Activated T-helper 2 cell treated with anti-CD3 and anti-CD28 coated beads, Interferon-gamma antibody, Interleukin-2, Interleukin-4, amounts not matched to agents 10 μg/mL and 5 μg/mL and 100 μg/mL, durations not matched to agents 14 hours and 24 hours and 36 hours (primary cell): Measurements from ENCODE around the gene ST8SIA6. TPM values are rescaled to one million over a fixed set of nuclear protein-coding genes. Genes with fewer than 3 reads are reported as not detected.
A peak's percentile ranks its signal among the peaks of the same experiment; 100 is the strongest.
"Not testable (repeated sequence)": the region's sequence is repeated elsewhere in the genome, so short reads cannot be mapped to it uniquely, and the experiment has no call there.

Source experiments
- DNase-seq: peaks from one replicate; pipeline ENCODE4 v3.0.0; 2021; ENCODE audit warnings: low spot score
- H3K27ac Mint-ChIP-seq: one replicate; pipeline ENCODE4 v1.8.0; 2021; ENCODE audit warnings: mixed read lengths
- H3K27me3 Mint-ChIP-seq: one replicate; pipeline ENCODE4 v1.8.0; 2021; ENCODE audit warnings: low read depth, mixed read lengths
- H3K36me3 Mint-ChIP-seq: one replicate; pipeline ENCODE4 v1.8.0; 2021; ENCODE audit warnings: low read depth, mixed read lengths
- H3K4me1 Mint-ChIP-seq: one replicate; pipeline ENCODE4 v1.8.0; 2021; ENCODE audit warnings: low read depth, mixed read lengths
- H3K4me3 Mint-ChIP-seq: one replicate; pipeline ENCODE4 v1.8.0; 2021; ENCODE audit warnings: low read depth, mild to moderate bottlenecking, moderate library complexity, mixed read lengths
- H3K9me3 Mint-ChIP-seq: one replicate; pipeline ENCODE4 v1.8.0; 2021; ENCODE audit warnings: mixed read lengths
- intact Hi-C: fragments of 100-400 bp; cut with micrococcal nuclease; formaldehyde crosslinking; loops from one replicate; pipeline ENCODE4 v1.15.1; 2023
- total RNA-seq: library from RNA; stranded (reverse); gene quantifications from 2 replicates; pipeline ENCODE4 v1.2.3, GENCODE V29; 2022

Gene ST8SIA6
- total RNA-seq, 1 donor from 2014 or later: not detected

DNA sequence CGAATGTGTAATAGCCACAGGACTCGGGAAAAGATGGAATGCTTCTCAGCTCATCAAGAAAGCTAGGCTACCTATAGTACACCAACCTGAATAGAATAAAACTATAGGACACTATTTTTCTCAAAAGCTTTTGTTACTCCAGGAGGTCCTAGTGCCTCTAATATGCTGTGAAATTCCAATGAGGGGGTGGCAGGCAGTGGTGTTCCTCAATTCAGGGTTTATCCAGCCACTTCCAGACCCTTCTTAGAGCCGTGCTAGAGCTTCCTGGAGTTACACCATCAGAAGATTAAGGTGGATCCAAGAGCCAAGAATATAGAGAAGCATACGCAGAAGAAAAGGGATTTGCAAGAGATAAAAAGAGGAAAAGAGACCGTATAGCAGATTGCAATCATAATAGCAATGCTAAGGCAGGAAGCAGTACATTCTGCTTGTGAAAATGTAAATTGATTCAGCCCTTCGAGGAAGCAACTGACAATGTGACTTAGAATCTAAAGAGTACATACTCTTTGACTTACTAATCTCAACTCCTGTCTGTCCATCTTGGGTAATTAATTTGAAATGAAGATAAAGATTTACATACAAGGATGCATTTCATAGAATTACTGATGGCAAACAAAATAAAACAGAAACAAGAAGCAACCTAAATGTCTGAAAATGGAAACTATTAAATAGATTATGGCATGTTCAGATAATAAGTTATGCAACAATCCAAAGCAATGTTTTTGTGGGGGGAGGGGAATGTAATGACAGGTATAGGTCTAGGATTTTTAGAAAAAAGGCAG lies 2.1 kb downstream of the ST8SIA6 start:
- intact Hi-C loops: no loop called here
- Mint-ChIP-seq H3K9me3 (peaks cover 21% of the 10 kb centered on the region), H3K36me3 (peaks cover 14% of the 10 kb centered on the region), H3K27me3 (peaks cover 58% of the 10 kb centered on the region), H3K27ac (no peak overlapping the region), H3K4me3 (peak overlapping the region; percentile 26), H3K4me1 (peaks cover 10% of the 10 kb centered on the region)
- DNase-seq: no peak

DNA sequence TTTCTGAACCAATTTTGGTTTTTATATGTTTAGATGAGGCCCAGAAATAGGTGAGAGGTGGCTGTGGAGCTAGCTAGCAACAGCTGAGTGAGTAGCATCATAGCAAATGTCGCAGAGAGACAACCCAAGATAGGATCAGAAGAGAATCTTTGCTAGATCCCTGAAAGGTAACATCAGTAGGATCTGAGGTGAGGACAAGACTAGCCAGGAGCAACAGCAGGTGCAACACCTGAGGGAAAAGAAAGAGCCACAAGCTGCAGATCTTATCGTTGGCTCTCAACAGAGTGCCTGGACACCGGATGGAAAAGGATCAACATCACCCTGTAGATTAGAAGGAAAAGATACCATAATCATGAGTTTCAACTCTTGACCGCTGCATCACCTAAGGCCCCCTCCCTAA lies 4.4 kb downstream of the ST8SIA6 start:
- Mint-ChIP-seq H3K36me3 (peaks cover 15% of the 10 kb centered on the region), H3K27me3 (peaks cover 49% of the 10 kb centered on the region), H3K4me1 (peaks cover 16% of the 10 kb centered on the region), H3K9me3 (peaks cover 22% of the 10 kb centered on the region), H3K4me3 (no peak overlapping the region), H3K27ac (no peak overlapping the region)
- intact Hi-C loops: no loop called here
- no peak for DNase-seq

DNA sequence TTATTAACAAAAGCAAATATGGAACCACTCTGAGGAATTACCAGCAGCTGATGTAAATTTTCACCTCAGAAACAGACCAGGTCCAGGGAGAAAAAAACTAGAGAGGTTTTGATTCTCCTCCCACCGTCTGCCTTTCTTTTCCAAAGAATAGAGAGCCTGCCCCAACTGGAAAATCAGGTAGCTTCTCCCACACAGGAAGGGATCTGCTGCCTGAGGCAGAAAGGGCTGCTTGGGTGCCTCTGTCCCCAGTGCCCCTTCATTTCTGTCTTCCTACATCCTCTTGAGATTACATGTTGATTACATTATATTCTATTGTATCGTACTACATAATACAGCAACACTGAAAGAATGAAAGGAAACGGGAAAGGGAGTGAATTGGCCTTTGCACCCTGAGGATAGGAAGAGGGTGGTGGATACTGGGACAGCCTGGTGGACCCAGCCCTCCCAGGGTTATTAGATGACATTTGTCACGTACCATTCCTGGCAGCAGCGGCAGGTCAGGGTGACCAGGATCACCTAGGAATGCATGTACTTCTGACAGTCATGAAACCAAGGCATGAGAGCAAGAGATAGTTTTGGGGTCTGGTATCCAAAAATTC lies 8.9 kb downstream of the ST8SIA6 start:
- H3K27ac Mint-ChIP-seq: no peak overlapping the region
- peaks cover 22% of the 10 kb centered on the region for H3K4me1 Mint-ChIP-seq
- peaks cover 22% of the 10 kb centered on the region for H3K9me3 Mint-ChIP-seq
- H3K27me3 Mint-ChIP-seq: peaks cover 21% of the 10 kb centered on the region
- intact Hi-C loops: loop anchor here (2.0 kb wide), 1 partner anchor 17 kb away; no protein-coding TSS in a partner anchor
- no peak overlapping the region for H3K4me3 Mint-ChIP-seq
- DNase-seq: no peak
- H3K36me3 Mint-ChIP-seq: peaks cover 15% of the 10 kb centered on the region

DNA sequence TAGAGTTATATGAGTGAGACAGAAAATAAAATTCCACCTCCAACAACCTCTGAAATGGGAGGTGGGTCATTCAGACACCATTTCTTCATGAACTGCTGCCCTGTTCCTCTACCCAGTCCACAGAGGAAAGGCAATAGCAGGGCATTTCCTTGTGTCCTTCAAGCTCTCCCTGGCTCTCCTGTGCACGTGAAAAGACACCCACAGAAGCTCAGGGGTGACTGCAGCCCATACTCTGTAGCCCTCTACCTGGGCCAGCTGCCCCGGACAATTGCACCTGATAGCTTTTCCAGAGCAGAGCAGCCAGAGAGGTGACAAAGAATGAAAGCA lies 10.0 kb downstream of the ST8SIA6 start:
- Mint-ChIP-seq H3K4me3 (no peak overlapping the region), H3K9me3 (peaks cover 15% of the 10 kb centered on the region), H3K4me1 (peaks cover 22% of the 10 kb centered on the region), H3K27ac (no peak overlapping the region), H3K36me3 (peaks cover 7% of the 10 kb centered on the region), H3K27me3 (peaks cover 12% of the 10 kb centered on the region)
- intact Hi-C loops: loop anchor here (2.0 to 5.0 kb wide), 2 partner anchors 16 to 417 kb away; no protein-coding TSS in a partner anchor
- no peak for DNase-seq

DNA sequence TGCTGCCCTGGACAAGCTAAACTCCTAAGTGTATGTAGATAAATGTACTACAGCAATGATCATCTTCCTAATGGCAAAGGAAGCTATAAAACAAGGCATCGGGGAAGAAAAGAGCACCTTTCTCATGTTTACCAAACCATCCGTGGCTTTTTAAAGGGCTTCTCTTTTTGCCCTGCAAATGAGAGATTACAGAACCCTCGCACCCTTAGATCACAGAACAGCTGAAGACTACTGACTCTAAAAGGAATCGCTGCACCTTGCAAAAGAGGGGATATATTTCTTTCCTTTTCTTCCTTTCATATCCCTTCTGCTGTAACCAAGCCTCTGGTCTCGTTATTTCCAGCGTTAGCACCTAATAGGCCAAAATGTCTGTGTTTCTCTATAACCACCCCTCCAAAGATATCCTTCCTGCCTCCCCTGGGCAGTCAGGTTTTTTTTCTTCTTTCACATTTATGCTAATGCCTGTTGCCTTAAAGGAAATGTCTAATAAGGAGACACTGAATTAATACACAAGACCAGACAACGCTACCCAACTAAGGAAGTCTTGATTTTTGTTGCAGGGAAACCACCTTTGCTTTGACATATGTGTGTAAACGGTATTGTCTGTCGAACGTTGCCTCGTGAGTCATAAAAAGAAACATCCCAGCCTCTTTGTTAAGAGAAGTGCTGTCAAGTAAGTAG lies 10.5 kb downstream of the ST8SIA6 start:
- peaks cover 24% of the 10 kb centered on the region for H3K4me1 Mint-ChIP-seq
- H3K36me3 Mint-ChIP-seq: peaks cover 6% of the 10 kb centered on the region
- no peak overlapping the region for H3K27ac Mint-ChIP-seq
- intact Hi-C loops: loop anchor here (2.0 to 5.0 kb wide), 2 partner anchors 15 to 417 kb away; no protein-coding TSS in a partner anchor
- H3K9me3 Mint-ChIP-seq: peaks cover 11% of the 10 kb centered on the region
- H3K27me3 Mint-ChIP-seq: peaks cover 13% of the 10 kb centered on the region
- no peak for DNase-seq
- peak overlapping the region; percentile 13 for H3K4me3 Mint-ChIP-seq

DNA sequence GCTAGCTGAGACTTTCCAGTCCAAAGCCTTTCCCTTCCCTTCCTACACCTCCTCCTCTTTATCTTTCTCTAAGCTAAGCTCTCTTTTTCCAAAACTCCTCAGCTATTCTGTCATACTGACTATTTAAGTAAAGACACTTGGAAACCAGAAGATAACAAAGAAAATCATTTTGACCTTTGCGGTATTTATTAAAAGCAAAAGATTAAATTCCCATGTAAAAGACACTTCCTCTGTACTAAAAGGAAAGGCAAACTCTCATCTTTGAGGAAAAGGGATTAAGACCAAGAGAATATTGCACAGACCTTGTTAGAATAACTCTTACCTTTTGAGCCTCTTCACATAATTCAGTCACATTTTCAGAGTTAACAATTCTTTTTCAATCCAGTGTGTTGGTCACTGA lies 15.8 kb downstream of the ST8SIA6 start:
- intact Hi-C loops: no loop called here
- H3K27ac Mint-ChIP-seq: no peak overlapping the region
- peaks cover 5% of the 10 kb centered on the region for H3K4me1 Mint-ChIP-seq
- H3K4me3 Mint-ChIP-seq: no peak overlapping the region
- no peak for DNase-seq
- H3K36me3 Mint-ChIP-seq: no peaks in the 10 kb centered on the region
- peaks cover 5% of the 10 kb centered on the region for H3K9me3 Mint-ChIP-seq
- H3K27me3 Mint-ChIP-seq: peaks cover 24% of the 10 kb centered on the region

DNA sequence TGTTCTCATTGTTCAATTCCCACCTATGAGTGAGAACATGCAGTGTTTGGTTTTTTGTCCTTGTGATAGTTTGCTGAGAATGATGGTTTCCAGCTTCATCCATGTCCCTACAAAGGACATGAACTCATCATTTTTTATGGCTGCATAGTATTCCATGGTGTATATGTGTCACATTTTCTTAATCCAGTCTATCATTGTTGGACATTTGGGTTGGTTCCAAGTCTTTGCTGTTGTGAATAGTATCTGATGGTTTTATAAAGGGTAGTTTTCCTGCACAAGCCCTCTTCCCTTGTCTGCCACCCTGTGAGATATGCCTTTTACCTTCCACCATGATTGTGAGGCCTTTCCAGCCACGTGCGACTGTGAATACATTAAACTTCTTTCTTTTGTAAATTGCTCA lies 17.8 kb downstream of the ST8SIA6 start:
- H3K27ac Mint-ChIP-seq, H3K9me3 Mint-ChIP-seq, DNase-seq, H3K36me3 Mint-ChIP-seq, intact Hi-C loops, H3K4me1 Mint-ChIP-seq, H3K4me3 Mint-ChIP-seq: not testable (repeated sequence)
- H3K27me3 Mint-ChIP-seq: peaks cover 33% of the 10 kb centered on the region

DNA sequence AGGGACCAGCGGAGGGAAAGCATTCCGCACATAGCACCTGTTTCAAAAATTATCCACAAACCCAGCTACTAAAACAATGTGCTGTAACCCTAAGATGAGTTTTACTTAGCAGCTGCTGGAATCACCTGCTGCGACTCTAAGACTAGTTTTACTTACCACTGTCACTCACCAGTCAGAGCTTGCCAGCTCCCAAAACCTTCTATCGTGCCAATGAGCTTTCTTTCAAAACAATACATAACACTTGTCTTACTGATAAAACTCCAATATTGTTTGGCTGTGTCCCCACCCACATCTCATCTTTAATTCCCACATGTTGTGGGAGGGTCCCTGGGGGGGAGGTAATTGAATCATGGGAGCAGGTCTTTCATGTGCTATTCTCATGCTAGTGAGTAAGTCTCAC lies 18.4 kb downstream of the ST8SIA6 start:
- peaks cover 10% of the 10 kb centered on the region for H3K4me1 Mint-ChIP-seq
- no peak for DNase-seq
- H3K4me3 Mint-ChIP-seq: no peak overlapping the region
- intact Hi-C loops: no loop called here
- peaks cover 34% of the 10 kb centered on the region for H3K27me3 Mint-ChIP-seq
- no peaks in the 10 kb centered on the region for H3K36me3 Mint-ChIP-seq
- peaks cover 5% of the 10 kb centered on the region for H3K9me3 Mint-ChIP-seq
- no peak overlapping the region for H3K27ac Mint-ChIP-seq

DNA sequence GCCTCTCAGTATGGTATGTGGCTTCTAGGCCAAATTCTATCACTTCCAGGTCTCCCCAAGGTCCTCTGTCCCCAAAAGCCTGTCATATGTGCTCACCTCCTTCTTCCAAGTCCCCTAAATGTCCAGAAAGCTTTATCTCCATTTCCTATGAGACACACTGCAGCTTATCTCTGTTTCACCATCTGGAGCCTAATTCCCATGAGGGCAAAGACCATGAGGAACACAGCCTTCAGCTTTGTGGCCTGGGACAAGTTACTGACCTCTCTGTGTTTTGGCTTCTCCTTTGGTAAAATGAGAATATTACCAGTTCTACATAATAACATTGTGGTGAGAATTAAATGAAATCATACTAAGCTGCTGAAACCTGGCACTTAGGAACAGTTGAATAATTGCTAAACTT lies 19.2 kb downstream of the ST8SIA6 start:
- Mint-ChIP-seq H3K4me1 (peaks cover 17% of the 10 kb centered on the region), H3K9me3 (peaks cover 5% of the 10 kb centered on the region), H3K36me3 (no peaks in the 10 kb centered on the region), H3K4me3 (no peak overlapping the region), H3K27ac (no peak overlapping the region), H3K27me3 (peaks cover 35% of the 10 kb centered on the region)
- intact Hi-C loops: no loop called here
- no peak for DNase-seq

DNA sequence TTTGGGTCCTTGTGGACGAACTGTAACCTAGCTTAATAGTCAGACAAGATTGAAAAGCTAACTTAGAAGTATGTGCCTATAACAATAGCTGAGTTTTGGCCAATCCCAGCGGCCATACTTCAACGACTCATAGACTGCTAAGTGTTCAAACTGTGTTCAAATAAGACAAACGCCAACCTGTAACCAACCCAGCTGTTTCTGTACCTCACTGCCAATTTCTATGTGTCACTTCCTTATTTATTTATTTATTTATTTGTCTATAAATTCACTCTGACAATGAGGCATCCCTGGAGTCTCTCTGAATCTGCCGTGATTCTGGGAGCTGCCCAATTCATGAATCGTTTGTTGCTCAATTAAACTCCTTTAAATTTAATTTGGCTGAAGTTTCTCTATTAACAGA lies 21.7 kb downstream of the ST8SIA6 start:
- Mint-ChIP-seq H3K4me3 (no peak overlapping the region), H3K27me3 (peaks cover 26% of the 10 kb centered on the region), H3K9me3 (peaks cover 5% of the 10 kb centered on the region), H3K36me3 (no peaks in the 10 kb centered on the region), H3K4me1 (peaks cover 37% of the 10 kb centered on the region), H3K27ac (no peak overlapping the region)
- no peak for DNase-seq
- intact Hi-C loops: no loop called here

DNA sequence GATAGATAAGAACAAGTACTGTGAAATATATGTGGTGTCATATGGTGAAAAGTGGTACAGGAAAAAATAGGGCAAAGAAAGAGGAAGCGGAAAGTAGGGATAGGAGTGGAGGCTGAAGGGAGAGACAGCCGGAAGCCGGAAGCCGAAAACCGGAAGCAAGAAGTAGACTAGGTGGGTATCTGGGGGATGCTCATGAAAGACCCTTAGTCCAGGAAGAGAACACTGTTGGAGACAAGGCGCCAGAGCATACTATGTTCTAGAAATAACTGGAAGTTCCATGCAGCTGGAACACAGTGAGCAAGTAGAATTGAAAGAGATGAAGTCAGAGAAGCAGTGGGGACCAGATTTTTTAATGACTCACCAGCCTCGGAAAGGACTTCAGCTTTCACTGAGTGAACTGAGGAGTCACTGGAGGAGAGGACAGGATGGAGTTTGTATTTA lies 22.5 kb downstream of the ST8SIA6 start:
- H3K36me3 Mint-ChIP-seq: no peaks in the 10 kb centered on the region

DNA sequence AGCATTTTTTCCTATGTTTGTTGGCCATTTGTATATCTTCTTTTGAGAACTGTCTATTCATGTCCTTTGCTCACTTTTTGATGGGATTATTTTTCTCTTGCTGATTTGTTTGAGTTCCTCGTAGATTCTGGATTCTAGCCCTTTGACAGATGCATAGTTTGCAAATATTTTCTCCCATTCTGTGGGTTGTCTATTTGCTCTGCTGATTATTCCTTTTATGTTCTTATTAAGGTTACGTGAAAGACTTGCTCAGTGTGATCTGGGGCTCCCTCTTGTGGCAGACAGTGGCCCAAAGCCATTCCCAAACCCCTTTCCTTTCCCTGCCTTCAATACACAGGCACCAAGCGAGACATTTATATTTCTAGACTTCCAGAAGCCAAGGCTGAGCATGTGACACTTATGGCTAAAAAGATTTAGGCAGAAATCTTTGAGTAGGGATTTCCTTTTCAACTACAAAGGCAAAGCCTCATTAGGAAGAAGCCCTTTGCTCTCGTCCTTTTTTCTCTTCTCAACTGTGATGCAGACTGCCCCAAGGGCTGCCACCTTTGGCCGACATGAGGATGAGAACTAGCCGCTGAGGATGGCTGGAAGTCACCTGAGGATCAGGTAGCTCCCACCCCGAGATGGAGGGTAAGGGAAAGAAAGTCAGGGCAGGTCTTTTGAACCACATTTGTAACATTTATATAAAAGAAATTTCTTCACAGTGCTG lies 23.6 kb downstream of the ST8SIA6 start:
- DNase-seq: peak; percentile 36
- no peak overlapping the region for H3K4me3 Mint-ChIP-seq
- no peaks in the 10 kb centered on the region for H3K36me3 Mint-ChIP-seq
- intact Hi-C loops: loop anchor here (1.0 to 2.0 kb wide), 2 partner anchors 22 to 602 kb away; no protein-coding TSS in a partner anchor
- H3K4me1 Mint-ChIP-seq: peaks cover 56% of the 10 kb centered on the region
- H3K27ac Mint-ChIP-seq: no peak overlapping the region
- H3K9me3 Mint-ChIP-seq: no peaks in the 10 kb centered on the region
- H3K27me3 Mint-ChIP-seq: peaks cover 25% of the 10 kb centered on the region

More for the DNA sequence above, 22.5 kb downstream of the ST8SIA6 start:
- Mint-ChIP-seq H3K4me1 (peaks cover 45% of the 10 kb centered on the region), H3K27ac (no peak overlapping the region), H3K9me3 (peaks cover 3% of the 10 kb centered on the region), H3K27me3 (peaks cover 25% of the 10 kb centered on the region), H3K4me3 (no peak overlapping the region)
- DNase-seq: no peak
- intact Hi-C loops: loop anchor here (2.0 kb wide), 1 partner anchor 603 kb away; no protein-coding TSS in a partner anchor
